SIG-M5 treated with dmso at 0.1 percent for 504 hours (cell line): Measurements from ENCODE around the gene CHRNA10.

Experiments
- DNase-seq: peaks from one replicate; lab custom pipeline; 2025; ENCODE audit not compliant: unreplicated experiment; lab: John Stamatoyannopoulos, UW

The CHRNA10 gene

GRCh38 chr11:3671334-3672254 lies at the start of gene CHRNA10:
CHRNA10 (minus strand) TSS chr11:3671384; CDS start chr11:3671312, 72 bp downstream.
- no peak for DNase-seq

- DNase-seq, result no peak
Measured at GRCh38 chr11:3712274-3712673, 41.1 kb upstream of the CHRNA10 start.

- DNase-seq, result no peak
Measured at GRCh38 chr11:3710485-3711259, 39.5 kb upstream of the CHRNA10 start.

- no peak for DNase-seq
Measured at GRCh38 chr11:3709977-3710376, 38.8 kb upstream of the CHRNA10 start.

- DNase-seq, result no peak
Measured at GRCh38 chr11:3707176-3707575, 36.0 kb upstream of the CHRNA10 start.

- no peak for DNase-seq
Measured at GRCh38 chr11:3703383-3703782, 32.2 kb upstream of the CHRNA10 start.

- DNase-seq, result no peak
Measured at GRCh38 chr11:3700910-3701309, 29.7 kb upstream of the CHRNA10 start.

GRCh38 chr11:3700410-3700809 lies 29.2 kb upstream of the CHRNA10 start:
- DNase-seq, result no peak

GRCh38 chr11:3686751-3687150 lies 15.6 kb upstream of the CHRNA10 start:
- no peak for DNase-seq

GRCh38 chr11:3685923-3686322 lies 14.7 kb upstream of the CHRNA10 start:
- DNase-seq, result no peak

- no peak for DNase-seq
Measured at GRCh38 chr11:3684819-3685172, 13.6 kb upstream of the CHRNA10 start.

GRCh38 chr11:3684129-3684818 lies 13.1 kb upstream of the CHRNA10 start:
- DNase-seq, result no peak

- DNase-seq, result no peak
Measured at GRCh38 chr11:3683039-3683438, 11.9 kb upstream of the CHRNA10 start.

- DNase-seq, result no peak
Measured at GRCh38 chr11:3679077-3679476, 7.9 kb upstream of the CHRNA10 start.

GRCh38 chr11:3675971-3676370 lies 4.8 kb upstream of the CHRNA10 start:
- no peak for DNase-seq

GRCh38 chr11:3674189-3674588 lies 3.0 kb upstream of the CHRNA10 start:
- DNase-seq, result no peak

GRCh38 chr11:3669742-3670183 lies 1.4 kb downstream of the CHRNA10 start:
- DNase-seq, result no peak

- no peak for DNase-seq
Measured at GRCh38 chr11:3669128-3669527, 2.1 kb downstream of the CHRNA10 start.

GRCh38 chr11:3667149-3668035 lies 3.8 kb downstream of the CHRNA10 start:
- no peak for DNase-seq

- no peak for DNase-seq
Measured at GRCh38 chr11:3666023-3666530, 5.1 kb downstream of the CHRNA10 start.
